ENCODE results near the gene AS3MT.
A peak's percentile ranks its signal among the peaks of the same experiment; 100 is the strongest.
"Not testable (repeated sequence)": the region's sequence is repeated elsewhere in the genome, so short reads cannot be mapped to it uniquely, and the experiment has no call there.

The AS3MT gene

GRCh38 chr10:102869258-102870198 lies at the start of gene AS3MT:
Gene AS3MT, plus strand, starts transcription at chr10:102869470. Its CDS starts 123 bp downstream, at chr10:102869593.
- Histone ChIP-seq H3K9me3 (ENCODE audit: severe bottlenecking) (no peaks in the 10 kb centered on the region), H3K27me3 (ENCODE audit: insufficient read depth, low read depth, severe bottlenecking) (no peaks in the 10 kb centered on the region), H3K27ac (peak within 1 kb of the TSS; percentile 76), H3K4me3 (ENCODE audit: low read depth, low read length) (peak within 1 kb of the TSS; percentile 76), H3K36me3 (peaks cover 6% of the 10 kb centered on the region)
- TF ChIP-seq CTCF (IDR thresholded peaks at IDR 0.05; ENCODE audit: low read depth, low read length) = no peak
- DNase-seq = peak; percentile 78

GRCh38 chr10:102820008-102820407 lies 49.3 kb upstream of the AS3MT start:
- H3K27ac ChIP-seq = not testable (repeated sequence)

GRCh38 chr10:102822222-102822621 lies 47.0 kb upstream of the AS3MT start:
- Histone ChIP-seq H3K9me3 (ENCODE audit: severe bottlenecking) (no peaks in the 10 kb centered on the region), H3K4me3 (ENCODE audit: low read depth, low read length) (no peak overlapping the region), H3K27me3 (ENCODE audit: insufficient read depth, low read depth, severe bottlenecking) (no peaks in the 10 kb centered on the region), H3K27ac (no peak overlapping the region), H3K36me3 (no peaks in the 10 kb centered on the region)
- DNase-seq = no peak
- no peak for TF ChIP-seq CTCF (IDR thresholded peaks at IDR 0.05; ENCODE audit: low read depth, low read length)

More at GRCh38 chr10:102820008-102820407, 49.3 kb upstream of the AS3MT start:
- H3K36me3 ChIP-seq; H3K4me3 ChIP-seq (ENCODE audit: low read depth, low read length); H3K9me3 ChIP-seq (ENCODE audit: severe bottlenecking); DNase-seq; H3K27me3 ChIP-seq (ENCODE audit: insufficient read depth, low read depth, severe bottlenecking): not testable (repeated sequence)

GRCh38 chr10:102824664-102825063 lies 44.6 kb upstream of the AS3MT start:
- no peak for DNase-seq
- H3K27ac ChIP-seq = no peak overlapping the region
- H3K27me3 ChIP-seq (ENCODE audit: insufficient read depth, low read depth, severe bottlenecking) = no peaks in the 10 kb centered on the region
- no peaks in the 10 kb centered on the region for H3K36me3 ChIP-seq
- TF ChIP-seq CTCF (IDR thresholded peaks at IDR 0.05; ENCODE audit: low read depth, low read length) = no peak
- H3K4me3 ChIP-seq (ENCODE audit: low read depth, low read length) = no peak overlapping the region
- no peaks in the 10 kb centered on the region for H3K9me3 ChIP-seq (ENCODE audit: severe bottlenecking)

GRCh38 chr10:102826148-102826796 lies 43.0 kb upstream of the AS3MT start:
- no peak for TF ChIP-seq CTCF (IDR thresholded peaks at IDR 0.05; ENCODE audit: low read depth, low read length)
- Histone ChIP-seq H3K27ac (no peak overlapping the region), H3K36me3 (no peaks in the 10 kb centered on the region), H3K4me3 (ENCODE audit: low read depth, low read length) (no peak overlapping the region), H3K27me3 (ENCODE audit: insufficient read depth, low read depth, severe bottlenecking) (no peaks in the 10 kb centered on the region), H3K9me3 (ENCODE audit: severe bottlenecking) (no peaks in the 10 kb centered on the region)
- DNase-seq = no peak

GRCh38 chr10:102827597-102827975 lies 41.7 kb upstream of the AS3MT start:
- Histone ChIP-seq H3K4me3 (ENCODE audit: low read depth, low read length) (no peak overlapping the region), H3K36me3 (no peaks in the 10 kb centered on the region), H3K9me3 (ENCODE audit: severe bottlenecking) (no peaks in the 10 kb centered on the region), H3K27me3 (ENCODE audit: insufficient read depth, low read depth, severe bottlenecking) (no peaks in the 10 kb centered on the region), H3K27ac (no peak overlapping the region)
- no peak for DNase-seq
- no peak for TF ChIP-seq CTCF (IDR thresholded peaks at IDR 0.05; ENCODE audit: low read depth, low read length)
